ENCODE results near the gene SGSM2. TPM values are rescaled to one million over a fixed set of nuclear protein-coding genes. Genes with fewer than 3 reads are reported as not detected.
A peak's percentile ranks its signal among the peaks of the same experiment; 100 is the strongest.

The SGSM2 gene
- total and polyA plus RNA-seq, 2 experiments from 2014 or later: 99.3 to 106 TPM

DNA sequence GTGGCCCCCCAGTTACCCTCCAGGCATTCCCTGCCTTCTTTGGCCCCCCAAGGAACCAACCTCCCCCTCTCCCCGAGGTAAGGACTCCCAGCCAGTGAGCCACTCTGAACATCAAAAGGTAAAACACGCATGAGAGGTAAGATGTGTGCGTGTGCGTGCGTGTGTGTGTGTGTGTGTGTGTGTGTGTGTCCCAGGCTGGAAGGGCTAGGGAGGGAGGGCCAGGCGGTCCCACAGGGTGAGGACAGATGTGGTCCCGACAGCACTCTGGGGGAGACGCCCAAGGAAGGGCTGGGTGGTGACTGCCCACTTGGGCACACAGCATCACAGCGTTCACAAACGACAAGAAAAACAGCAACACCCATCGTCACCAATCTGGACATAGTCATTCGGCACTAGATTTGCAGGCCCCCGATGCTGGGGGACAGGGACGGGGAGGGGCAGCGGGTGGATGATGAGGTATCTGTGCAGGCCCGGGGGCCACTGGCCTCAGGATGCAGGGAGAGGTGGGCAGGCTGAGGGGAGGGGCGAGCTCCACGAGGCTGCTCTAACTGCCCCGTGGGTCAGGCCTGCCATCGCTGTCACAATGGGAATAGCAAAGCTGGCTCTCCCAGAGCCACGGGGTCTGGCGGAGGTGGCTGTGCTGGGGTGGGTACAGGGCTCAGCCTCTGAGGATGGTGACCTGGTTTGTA, 47.3 kb downstream of the SGSM2 start:
- no peaks in the 10 kb centered on the region for H3K27me3 ChIP-seq
- peak overlapping the region; percentile 22 for H3K27ac ChIP-seq
- no peak overlapping the region for H3K4me3 ChIP-seq
- H3K4me1 ChIP-seq (ENCODE audit: low read depth): peaks cover 34% of the 10 kb centered on the region
- TF ChIP-seq, protein P1, sequence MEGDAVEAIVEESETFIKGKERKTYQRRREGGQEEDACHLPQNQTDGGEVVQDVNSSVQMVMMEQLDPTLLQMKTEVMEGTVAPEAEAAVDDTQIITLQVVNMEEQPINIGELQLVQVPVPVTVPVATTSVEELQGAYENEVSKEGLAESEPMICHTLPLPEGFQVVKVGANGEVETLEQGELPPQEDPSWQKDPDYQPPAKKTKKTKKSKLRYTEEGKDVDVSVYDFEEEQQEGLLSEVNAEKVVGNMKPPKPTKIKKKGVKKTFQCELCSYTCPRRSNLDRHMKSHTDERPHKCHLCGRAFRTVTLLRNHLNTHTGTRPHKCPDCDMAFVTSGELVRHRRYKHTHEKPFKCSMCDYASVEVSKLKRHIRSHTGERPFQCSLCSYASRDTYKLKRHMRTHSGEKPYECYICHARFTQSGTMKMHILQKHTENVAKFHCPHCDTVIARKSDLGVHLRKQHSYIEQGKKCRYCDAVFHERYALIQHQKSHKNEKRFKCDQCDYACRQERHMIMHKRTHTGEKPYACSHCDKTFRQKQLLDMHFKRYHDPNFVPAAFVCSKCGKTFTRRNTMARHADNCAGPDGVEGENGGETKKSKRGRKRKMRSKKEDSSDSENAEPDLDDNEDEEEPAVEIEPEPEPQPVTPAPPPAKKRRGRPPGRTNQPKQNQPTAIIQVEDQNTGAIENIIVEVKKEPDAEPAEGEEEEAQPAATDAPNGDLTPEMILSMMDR (IDR thresholded peaks at IDR 0.05; ENCODE audit: low read depth, low read length): no peak
- no peaks in the 10 kb centered on the region for H3K9me3 ChIP-seq (ENCODE audit: low read depth)
- no peak for DNase-seq (ENCODE audit: low read depth in 1 of 2, low spot score in 1 of 2)
- peaks cover 6% of the 10 kb centered on the region for H3K36me3 ChIP-seq

DNA sequence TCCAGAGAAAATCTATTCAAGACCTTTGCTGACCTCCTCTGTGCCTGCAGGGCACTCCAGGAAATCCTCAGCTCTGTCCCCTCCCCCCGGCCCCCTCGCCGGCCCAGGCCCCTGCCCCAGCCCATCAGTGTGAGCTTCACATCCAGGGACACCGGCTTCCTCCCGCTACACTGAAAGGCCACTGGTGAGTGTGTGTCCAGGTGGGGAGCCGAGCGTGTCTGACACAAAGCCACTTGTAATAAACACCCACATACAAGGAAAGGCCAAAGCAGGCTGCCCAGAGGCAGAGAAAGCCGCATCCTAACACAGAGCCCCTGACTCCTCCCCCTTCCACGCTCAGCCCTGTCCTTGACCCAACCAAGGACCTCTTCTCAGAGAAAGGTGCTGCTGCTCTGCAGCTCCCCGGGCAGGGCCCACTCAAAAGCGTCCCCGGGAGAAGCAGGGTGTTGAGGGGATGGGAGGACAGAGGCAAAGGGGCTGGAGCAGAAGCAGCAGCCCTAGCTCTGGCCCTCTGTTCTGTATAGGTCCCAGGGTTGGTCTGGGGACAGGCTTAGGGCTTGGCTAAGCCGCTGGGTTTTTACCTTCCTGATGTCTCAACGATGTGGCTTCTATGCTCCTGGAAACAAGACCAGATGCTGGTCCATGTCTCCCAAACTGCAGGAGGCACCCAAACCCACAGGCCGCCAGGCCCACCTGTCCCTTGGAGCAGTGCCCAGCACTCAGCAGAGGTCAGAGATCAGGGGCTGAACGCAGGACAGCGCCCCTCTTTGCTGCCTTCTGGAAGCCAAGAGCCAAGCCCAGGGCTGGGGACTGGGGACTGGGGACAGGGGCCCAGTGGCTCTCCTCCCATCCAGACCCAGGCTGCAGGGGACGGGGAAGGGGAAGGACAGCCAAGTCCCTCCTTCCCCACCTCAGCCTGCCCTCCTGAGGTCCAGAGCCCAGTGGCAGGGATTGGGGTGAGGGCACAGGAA, 48.2 kb downstream of the SGSM2 start:
- H3K36me3 ChIP-seq: peaks cover 6% of the 10 kb centered on the region

DNA sequence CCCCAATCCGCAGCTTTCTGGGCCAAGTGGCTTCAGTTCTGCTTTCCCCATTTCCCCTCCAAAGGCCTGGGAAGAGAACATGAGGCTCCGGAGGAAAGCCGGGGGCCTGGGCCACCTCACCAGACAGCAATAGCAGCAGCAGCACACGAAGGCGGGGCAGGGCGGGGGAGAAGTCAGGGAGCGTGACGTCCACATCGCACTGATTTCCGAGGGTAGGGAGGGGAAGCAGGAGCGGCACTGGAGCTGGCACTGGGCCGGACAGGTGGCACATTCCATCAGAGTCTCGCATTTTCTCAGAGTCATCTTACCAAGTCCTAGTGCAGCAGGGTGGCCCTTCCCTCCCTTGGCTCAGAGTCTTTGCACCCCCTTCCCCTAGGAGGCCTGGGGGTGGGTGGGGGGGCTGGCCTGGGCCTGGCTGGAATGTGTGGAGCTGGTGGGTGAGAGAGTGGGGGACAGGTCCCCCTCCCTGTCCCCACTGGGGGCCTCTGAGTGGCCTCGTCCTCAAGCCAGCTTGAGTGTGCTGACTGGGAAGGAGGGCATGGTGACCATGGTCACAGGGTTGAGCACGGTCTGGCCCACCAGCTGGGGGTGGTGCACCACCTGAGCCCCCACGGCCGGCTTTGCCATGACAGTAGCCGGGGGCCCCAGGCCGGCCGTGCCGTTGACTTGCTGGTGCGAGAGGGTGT, 49.2 kb downstream of the SGSM2 start:
- H3K4me3 ChIP-seq: no peak overlapping the region

More for the DNA sequence above, 48.2 kb downstream of the SGSM2 start:
- DNase-seq (ENCODE audit: low read depth in 1 of 2, low spot score in 1 of 2): peak in 1 of 2 donors; percentile 37
- H3K27me3 ChIP-seq: no peaks in the 10 kb centered on the region
- H3K27ac ChIP-seq: peak overlapping the region; percentile 22
- H3K4me1 ChIP-seq (ENCODE audit: low read depth): peaks cover 34% of the 10 kb centered on the region
- TF ChIP-seq, protein P1 (IDR thresholded peaks at IDR 0.05; ENCODE audit: low read depth, low read length): no peak
- H3K4me3 ChIP-seq: no peak overlapping the region
- H3K9me3 ChIP-seq (ENCODE audit: low read depth): no peaks in the 10 kb centered on the region

DNA sequence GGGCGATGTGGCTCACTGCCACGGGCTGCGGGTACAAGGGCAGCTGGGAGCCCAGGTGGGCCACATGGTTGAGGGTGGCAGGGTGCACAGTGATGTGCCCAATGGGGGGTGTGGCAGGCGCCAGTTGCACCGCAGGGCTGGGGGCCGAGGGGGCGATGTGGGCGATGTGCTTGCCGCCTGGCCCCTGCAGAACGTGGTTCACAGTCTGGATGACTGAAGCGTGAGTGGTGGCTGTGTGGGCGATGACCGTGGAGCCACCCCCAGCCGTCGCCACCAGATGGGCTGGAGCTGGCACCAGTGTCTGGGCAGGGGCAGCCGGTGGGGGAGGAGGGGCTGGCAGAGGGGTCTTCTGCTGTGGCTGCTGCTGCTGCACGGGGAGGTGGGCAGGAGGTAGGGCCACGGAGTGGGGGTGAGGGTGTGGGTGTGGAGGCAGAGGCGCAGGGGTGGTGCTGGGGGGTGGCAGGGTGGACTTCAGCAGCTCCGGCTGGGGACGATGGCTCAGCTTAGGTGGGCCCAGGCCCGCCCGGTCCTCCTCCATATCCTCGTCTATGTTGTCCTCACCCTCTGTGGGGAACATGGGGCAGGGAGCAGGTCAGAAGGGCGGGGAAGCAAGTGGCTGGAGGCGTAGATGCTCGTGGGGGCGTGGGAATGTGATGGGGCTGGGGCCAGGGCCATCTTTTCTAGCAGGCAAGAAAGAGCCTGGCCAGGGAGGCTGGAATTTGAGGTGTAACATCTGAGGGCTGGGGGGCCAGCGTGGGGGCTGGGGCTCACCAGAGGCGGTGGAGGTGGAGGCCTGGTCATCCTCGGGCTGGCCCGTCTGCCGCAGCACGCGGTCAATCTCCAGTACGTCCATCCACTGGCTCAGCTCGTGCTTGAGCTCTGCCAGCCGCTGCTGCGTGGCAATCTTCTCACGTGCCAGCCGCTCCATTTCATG, 50.1 kb downstream of the SGSM2 start:
- TF ChIP-seq, protein P1 (IDR thresholded peaks at IDR 0.05; ENCODE audit: low read depth, low read length): no peak
- H3K27me3 ChIP-seq: no peaks in the 10 kb centered on the region
- no peak overlapping the region for H3K4me3 ChIP-seq
- peaks cover 6% of the 10 kb centered on the region for H3K36me3 ChIP-seq
- no peaks in the 10 kb centered on the region for H3K9me3 ChIP-seq (ENCODE audit: low read depth)
- H3K27ac ChIP-seq: no peak overlapping the region
- peaks cover 40% of the 10 kb centered on the region for H3K4me1 ChIP-seq (ENCODE audit: low read depth)
- DNase-seq (ENCODE audit: low read depth in 1 of 2, low spot score in 1 of 2): no peak

More for the DNA sequence above, 49.2 kb downstream of the SGSM2 start:
- TF ChIP-seq, protein P1 (IDR thresholded peaks at IDR 0.05; ENCODE audit: low read depth, low read length): no peak
- peaks cover 34% of the 10 kb centered on the region for H3K4me1 ChIP-seq (ENCODE audit: low read depth)
- no peaks in the 10 kb centered on the region for H3K27me3 ChIP-seq
- no peak for DNase-seq (ENCODE audit: low read depth in 1 of 2, low spot score in 1 of 2)
- H3K27ac ChIP-seq: peak overlapping the region; percentile 22
- no peaks in the 10 kb centered on the region for H3K9me3 ChIP-seq (ENCODE audit: low read depth)
- peaks cover 6% of the 10 kb centered on the region for H3K36me3 ChIP-seq
